HEK293 (cell line): ENCODE data around the gene NYNRIN.

Experiments
- KLF7 ChIP-seq: fragments of 450-650 bp; formaldehyde crosslinking; IDR thresholded peaks from 2 replicates; pipeline ENCODE4 v1.5.1; 2016; ENCODE audit warnings: missing biosample characterization, missing genetic modification characterization, borderline replicate concordance
- ZNF274 ChIP-seq, 2 experiments: fragments of 200-500 bp in 1 of 2; fragments of 450-650 bp in 1 of 2; sonication (Bioruptor generic) in 1 of 2; formaldehyde crosslinking in 1 of 2; IDR thresholded peaks; 2 replicates each; pipeline versions ENCODE4 v1.5.1 to v1.6.1; 2014 to 2016; ENCODE audit warnings: borderline replicate concordance in 1 of 2, inconsistent platforms in 1 of 2, low read length in 1 of 2, missing biosample characterization in 1 of 2, missing genetic modification characterization in 1 of 2
- ZNF473 ChIP-seq: fragments of 450-650 bp; formaldehyde crosslinking; IDR thresholded peaks from 2 replicates; pipeline ENCODE4 v1.5.1; 2017; ENCODE audit warnings: missing biosample characterization, missing genetic modification characterization
- ZNF558 ChIP-seq: fragments of 450-650 bp; formaldehyde crosslinking; IDR thresholded peaks from 2 replicates; pipeline ENCODE4 v1.5.1; 2016; ENCODE audit warnings: missing biosample characterization, missing genetic modification characterization
- ZNF629 ChIP-seq: fragments of 450-650 bp; formaldehyde crosslinking; IDR thresholded peaks from 2 replicates; pipeline ENCODE4 v1.5.1; 2017; ENCODE audit warnings: missing biosample characterization, missing genetic modification characterization
- TF ChIP-seq, protein P1 (sequence below): fragments of 450-650 bp; formaldehyde crosslinking; IDR thresholded peaks from 2 replicates; pipeline ENCODE4 v1.5.1; 2017; ENCODE audit warnings: missing biosample characterization, missing genetic modification characterization
- TF ChIP-seq, protein P2 (sequence below): fragments of 450-650 bp; formaldehyde crosslinking; IDR thresholded peaks from 2 replicates; pipeline ENCODE4 v1.5.1; 2016; ENCODE audit warnings: missing biosample characterization, missing genetic modification characterization
- TF ChIP-seq, protein P3 (sequence below): fragments of 450-650 bp; IDR thresholded peaks from 2 replicates; pipeline ENCODE4 v1.5.1; 2018; ENCODE audit warnings: missing biosample characterization, mild to moderate bottlenecking, missing genetic modification characterization
- TF ChIP-seq, protein P4 (sequence below): fragments of 450-650 bp; IDR thresholded peaks from 2 replicates; pipeline ENCODE4 v1.5.1; 2018; ENCODE audit warnings: missing biosample characterization, missing genetic modification characterization
- TF ChIP-seq, protein P5 (sequence below): fragments of 450-650 bp; formaldehyde crosslinking; IDR thresholded peaks from 2 replicates; pipeline ENCODE4 v1.5.1; 2016; ENCODE audit warnings: missing biosample characterization, missing genetic modification characterization
- TF ChIP-seq, protein P6 (sequence below): fragments of 450-650 bp; formaldehyde crosslinking; IDR thresholded peaks from 2 replicates; pipeline ENCODE4 v1.5.1; 2016; ENCODE audit warnings: missing biosample characterization, missing genetic modification characterization

DNA sequence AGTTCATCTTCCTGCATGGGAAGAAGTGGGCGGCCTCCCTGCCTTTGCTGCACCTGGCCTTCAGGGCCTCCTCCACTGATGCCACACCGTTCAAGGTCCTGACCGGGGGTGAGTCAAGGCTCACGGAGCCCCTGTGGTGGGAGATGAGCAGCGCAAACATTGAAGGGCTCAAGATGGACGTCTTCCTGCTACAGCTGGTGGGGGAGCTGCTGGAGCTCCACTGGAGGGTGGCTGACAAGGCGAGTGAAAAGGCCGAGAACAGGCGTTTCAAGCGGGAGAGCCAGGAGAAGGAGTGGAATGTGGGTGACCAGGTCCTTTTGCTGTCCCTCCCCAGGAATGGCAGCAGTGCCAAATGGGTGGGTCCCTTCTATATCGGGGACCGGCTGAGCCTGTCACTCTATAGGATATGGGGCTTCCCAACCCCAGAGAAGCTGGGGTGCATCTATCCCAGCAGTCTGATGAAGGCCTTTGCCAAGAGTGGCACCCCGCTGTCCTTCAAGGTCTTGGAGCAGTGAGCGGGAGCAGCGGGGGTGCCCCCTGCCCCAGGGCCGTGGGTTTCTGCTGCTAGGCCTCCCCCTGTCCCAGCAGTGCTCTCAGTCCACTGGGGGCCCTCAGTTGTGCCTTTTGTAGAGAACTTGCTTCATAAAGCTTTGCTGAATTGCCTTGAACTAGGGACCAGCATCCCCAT lies 18.3 kb downstream of the NYNRIN start:
- TF ChIP-seq, protein P1, sequence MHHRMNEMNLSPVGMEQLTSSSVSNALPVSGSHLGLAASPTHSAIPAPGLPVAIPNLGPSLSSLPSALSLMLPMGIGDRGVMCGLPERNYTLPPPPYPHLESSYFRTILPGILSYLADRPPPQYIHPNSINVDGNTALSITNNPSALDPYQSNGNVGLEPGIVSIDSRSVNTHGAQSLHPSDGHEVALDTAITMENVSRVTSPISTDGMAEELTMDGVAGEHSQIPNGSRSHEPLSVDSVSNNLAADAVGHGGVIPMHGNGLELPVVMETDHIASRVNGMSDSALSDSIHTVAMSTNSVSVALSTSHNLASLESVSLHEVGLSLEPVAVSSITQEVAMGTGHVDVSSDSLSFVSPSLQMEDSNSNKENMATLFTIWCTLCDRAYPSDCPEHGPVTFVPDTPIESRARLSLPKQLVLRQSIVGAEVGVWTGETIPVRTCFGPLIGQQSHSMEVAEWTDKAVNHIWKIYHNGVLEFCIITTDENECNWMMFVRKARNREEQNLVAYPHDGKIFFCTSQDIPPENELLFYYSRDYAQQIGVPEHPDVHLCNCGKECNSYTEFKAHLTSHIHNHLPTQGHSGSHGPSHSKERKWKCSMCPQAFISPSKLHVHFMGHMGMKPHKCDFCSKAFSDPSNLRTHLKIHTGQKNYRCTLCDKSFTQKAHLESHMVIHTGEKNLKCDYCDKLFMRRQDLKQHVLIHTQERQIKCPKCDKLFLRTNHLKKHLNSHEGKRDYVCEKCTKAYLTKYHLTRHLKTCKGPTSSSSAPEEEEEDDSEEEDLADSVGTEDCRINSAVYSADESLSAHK (tag by site-specific recombination): no peak
- TF ChIP-seq, protein P2, sequence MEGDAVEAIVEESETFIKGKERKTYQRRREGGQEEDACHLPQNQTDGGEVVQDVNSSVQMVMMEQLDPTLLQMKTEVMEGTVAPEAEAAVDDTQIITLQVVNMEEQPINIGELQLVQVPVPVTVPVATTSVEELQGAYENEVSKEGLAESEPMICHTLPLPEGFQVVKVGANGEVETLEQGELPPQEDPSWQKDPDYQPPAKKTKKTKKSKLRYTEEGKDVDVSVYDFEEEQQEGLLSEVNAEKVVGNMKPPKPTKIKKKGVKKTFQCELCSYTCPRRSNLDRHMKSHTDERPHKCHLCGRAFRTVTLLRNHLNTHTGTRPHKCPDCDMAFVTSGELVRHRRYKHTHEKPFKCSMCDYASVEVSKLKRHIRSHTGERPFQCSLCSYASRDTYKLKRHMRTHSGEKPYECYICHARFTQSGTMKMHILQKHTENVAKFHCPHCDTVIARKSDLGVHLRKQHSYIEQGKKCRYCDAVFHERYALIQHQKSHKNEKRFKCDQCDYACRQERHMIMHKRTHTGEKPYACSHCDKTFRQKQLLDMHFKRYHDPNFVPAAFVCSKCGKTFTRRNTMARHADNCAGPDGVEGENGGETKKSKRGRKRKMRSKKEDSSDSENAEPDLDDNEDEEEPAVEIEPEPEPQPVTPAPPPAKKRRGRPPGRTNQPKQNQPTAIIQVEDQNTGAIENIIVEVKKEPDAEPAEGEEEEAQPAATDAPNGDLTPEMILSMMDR (tag by site-specific recombination): no peak
- TF ChIP-seq KLF7 (tag by site-specific recombination) (no peak), ZNF629 (no peak), ZNF274 (IDR thresholded peaks at IDR 0.05; ENCODE audit: low read length) (no peak), ZNF274 (tag by site-specific recombination; IDR thresholded peaks at IDR 0.05; ENCODE audit: borderline replicate concordance) (no peak), ZNF473 (tag by site-specific recombination) (no peak), ZNF558 (tag by site-specific recombination) (no peak)
- TF ChIP-seq, protein P3, sequence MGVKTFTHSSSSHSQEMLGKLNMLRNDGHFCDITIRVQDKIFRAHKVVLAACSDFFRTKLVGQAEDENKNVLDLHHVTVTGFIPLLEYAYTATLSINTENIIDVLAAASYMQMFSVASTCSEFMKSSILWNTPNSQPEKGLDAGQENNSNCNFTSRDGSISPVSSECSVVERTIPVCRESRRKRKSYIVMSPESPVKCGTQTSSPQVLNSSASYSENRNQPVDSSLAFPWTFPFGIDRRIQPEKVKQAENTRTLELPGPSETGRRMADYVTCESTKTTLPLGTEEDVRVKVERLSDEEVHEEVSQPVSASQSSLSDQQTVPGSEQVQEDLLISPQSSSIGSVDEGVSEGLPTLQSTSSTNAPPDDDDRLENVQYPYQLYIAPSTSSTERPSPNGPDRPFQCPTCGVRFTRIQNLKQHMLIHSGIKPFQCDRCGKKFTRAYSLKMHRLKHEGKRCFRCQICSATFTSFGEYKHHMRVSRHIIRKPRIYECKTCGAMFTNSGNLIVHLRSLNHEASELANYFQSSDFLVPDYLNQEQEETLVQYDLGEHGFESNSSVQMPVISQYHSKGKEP (tag by site-specific recombination): no peak
- TF ChIP-seq, protein P4, sequence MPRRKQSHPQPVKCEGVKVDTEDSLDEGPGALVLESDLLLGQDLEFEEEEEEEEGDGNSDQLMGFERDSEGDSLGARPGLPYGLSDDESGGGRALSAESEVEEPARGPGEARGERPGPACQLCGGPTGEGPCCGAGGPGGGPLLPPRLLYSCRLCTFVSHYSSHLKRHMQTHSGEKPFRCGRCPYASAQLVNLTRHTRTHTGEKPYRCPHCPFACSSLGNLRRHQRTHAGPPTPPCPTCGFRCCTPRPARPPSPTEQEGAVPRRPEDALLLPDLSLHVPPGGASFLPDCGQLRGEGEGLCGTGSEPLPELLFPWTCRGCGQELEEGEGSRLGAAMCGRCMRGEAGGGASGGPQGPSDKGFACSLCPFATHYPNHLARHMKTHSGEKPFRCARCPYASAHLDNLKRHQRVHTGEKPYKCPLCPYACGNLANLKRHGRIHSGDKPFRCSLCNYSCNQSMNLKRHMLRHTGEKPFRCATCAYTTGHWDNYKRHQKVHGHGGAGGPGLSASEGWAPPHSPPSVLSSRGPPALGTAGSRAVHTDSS: no peak
- TF ChIP-seq, protein P5, sequence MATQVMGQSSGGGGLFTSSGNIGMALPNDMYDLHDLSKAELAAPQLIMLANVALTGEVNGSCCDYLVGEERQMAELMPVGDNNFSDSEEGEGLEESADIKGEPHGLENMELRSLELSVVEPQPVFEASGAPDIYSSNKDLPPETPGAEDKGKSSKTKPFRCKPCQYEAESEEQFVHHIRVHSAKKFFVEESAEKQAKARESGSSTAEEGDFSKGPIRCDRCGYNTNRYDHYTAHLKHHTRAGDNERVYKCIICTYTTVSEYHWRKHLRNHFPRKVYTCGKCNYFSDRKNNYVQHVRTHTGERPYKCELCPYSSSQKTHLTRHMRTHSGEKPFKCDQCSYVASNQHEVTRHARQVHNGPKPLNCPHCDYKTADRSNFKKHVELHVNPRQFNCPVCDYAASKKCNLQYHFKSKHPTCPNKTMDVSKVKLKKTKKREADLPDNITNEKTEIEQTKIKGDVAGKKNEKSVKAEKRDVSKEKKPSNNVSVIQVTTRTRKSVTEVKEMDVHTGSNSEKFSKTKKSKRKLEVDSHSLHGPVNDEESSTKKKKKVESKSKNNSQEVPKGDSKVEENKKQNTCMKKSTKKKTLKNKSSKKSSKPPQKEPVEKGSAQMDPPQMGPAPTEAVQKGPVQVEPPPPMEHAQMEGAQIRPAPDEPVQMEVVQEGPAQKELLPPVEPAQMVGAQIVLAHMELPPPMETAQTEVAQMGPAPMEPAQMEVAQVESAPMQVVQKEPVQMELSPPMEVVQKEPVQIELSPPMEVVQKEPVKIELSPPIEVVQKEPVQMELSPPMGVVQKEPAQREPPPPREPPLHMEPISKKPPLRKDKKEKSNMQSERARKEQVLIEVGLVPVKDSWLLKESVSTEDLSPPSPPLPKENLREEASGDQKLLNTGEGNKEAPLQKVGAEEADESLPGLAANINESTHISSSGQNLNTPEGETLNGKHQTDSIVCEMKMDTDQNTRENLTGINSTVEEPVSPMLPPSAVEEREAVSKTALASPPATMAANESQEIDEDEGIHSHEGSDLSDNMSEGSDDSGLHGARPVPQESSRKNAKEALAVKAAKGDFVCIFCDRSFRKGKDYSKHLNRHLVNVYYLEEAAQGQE (tag by site-specific recombination): no peak
- TF ChIP-seq, protein P6, sequence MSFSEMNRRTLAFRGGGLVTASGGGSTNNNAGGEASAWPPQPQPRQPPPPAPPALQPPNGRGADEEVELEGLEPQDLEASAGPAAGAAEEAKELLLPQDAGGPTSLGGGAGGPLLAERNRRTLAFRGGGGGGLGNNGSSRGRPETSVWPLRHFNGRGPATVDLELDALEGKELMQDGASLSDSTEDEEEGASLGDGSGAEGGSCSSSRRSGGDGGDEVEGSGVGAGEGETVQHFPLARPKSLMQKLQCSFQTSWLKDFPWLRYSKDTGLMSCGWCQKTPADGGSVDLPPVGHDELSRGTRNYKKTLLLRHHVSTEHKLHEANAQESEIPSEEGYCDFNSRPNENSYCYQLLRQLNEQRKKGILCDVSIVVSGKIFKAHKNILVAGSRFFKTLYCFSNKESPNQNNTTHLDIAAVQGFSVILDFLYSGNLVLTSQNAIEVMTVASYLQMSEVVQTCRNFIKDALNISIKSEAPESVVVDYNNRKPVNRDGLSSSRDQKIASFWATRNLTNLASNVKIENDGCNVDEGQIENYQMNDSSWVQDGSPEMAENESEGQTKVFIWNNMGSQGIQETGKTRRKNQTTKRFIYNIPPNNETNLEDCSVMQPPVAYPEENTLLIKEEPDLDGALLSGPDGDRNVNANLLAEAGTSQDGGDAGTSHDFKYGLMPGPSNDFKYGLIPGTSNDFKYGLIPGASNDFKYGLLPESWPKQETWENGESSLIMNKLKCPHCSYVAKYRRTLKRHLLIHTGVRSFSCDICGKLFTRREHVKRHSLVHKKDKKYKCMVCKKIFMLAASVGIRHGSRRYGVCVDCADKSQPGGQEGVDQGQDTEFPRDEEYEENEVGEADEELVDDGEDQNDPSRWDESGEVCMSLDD (tag by site-specific recombination): no peak
